ENCODE data around the gene RRAS2. TPM values are rescaled to one million over a fixed set of nuclear protein-coding genes. Genes with fewer than 3 reads are reported as not detected.
"Not testable (repeated sequence)": the region's sequence is repeated elsewhere in the genome, so short reads cannot be mapped to it uniquely, and the experiment has no call there.

RRAS2 gene
- total and polyA plus RNA-seq, 10 of the 15 experiments (the other 5 are each of a cell fraction or from before 2014, with no cell fraction given), result 26.9 to 72.4 (median 45.4) TPM

- Histone ChIP-seq H3K36me3 (ENCODE audit: control insufficient read depth in 2 of 2, insufficient read depth in 2 of 2, low read length in 1 of 2) (no peaks in the 10 kb centered on the region), H3K27me3 (replicated peaks in 1 of 2; ENCODE audit: control insufficient read depth in 2 of 2, insufficient read depth in 2 of 2, low read length in 1 of 2) (no peaks in the 10 kb centered on the region), H3K4me2 (ENCODE audit: control insufficient read depth, insufficient read depth) (peak overlapping the region; percentile 6; the same call in 1 of the 2 replicates), H3K9me3 (replicated peaks; ENCODE audit: control insufficient read depth, insufficient read depth, low read length) (no peaks in the 10 kb centered on the region; the same call in 2 of the 3 replicates), H3K4me3 (peak overlapping the region; percentile 90), H2AFZ (ENCODE audit: control insufficient read depth, low read depth, low read length) (no peak overlapping the region), H3K4me1 (ENCODE audit: control insufficient read depth, insufficient read depth, low read length) (peaks cover 4% of the 10 kb centered on the region; the same call in 1 of the 2 replicates), H3K79me2 (ENCODE audit: control insufficient read depth, insufficient read depth, low read length) (peaks cover 70% of the 10 kb centered on the region), H4K20me1 (ENCODE audit: control insufficient read depth, insufficient read depth) (no peaks in the 10 kb centered on the region), H3K9ac (ENCODE audit: control insufficient read depth, insufficient read depth, low read length) (no peak overlapping the region), H3K27ac (ENCODE audit: control insufficient read depth, insufficient read depth) (no peak overlapping the region)
- ChIA-PET POLR2A (interaction anchor here (0.7 to 4.0 kb wide), 8 partner anchors 10 to 48 kb away, joined by 3 to 18 read pairs (median 5); no protein-coding TSS in a partner anchor), RAD21 (ENCODE audit: unreplicated experiment) (interaction anchor here (1.2 to 3.9 kb wide), 13 partner anchors 14 to 57 kb away, joined by 3 to 26 read pairs (median 6); no protein-coding TSS in a partner anchor), CTCF (interaction anchor here (0.6 to 3.4 kb wide), 6 partner anchors 10 to 55 kb away, joined by 3 to 14 read pairs (median 6); no protein-coding TSS in a partner anchor), SMC1A (ENCODE audit: uncharacterized antibody, unreplicated experiment) (interaction anchor here (0.7 to 4.4 kb wide), 15 partner anchors 10 to 163 kb away, joined by 3 to 49 read pairs (median 10); no protein-coding TSS in a partner anchor)
- TF ChIP-seq KDM1A (IDR thresholded peaks at IDR 0.05; ENCODE audit: borderline replicate concordance), result no peak
- intact Hi-C loops (cut with micrococcal nuclease; ENCODE audit: unreplicated experiment) (loop anchor here (2.0 kb wide), 1 partner anchor 30 kb away; no protein-coding TSS in a partner anchor), in situ Hi-C loops (cut with MboI) (no loop called here)
- ATAC-seq, result no peak; the same call in 2 of the 3 replicates
- 100% methylated on average over 2 of the region's 2 CpGs for WGBS (ENCODE audit: insufficient coverage, insufficient replicate concordance, low lambda C conversion rate, missing lambda C conversion rate)
- DNase-seq (ENCODE audit: low read depth, low spot score), result no peak
- no peak for FAIRE-seq
- BruUV-seq (replicated peaks), result no TSS peak
These were observed 2.6 kb downstream of the RRAS2 start for GRCh38 chr11:14356342-14356741.

- FAIRE-seq; H3K4me1 ChIP-seq (ENCODE audit: control insufficient read depth, insufficient read depth, low read length); DNase-seq (ENCODE audit: low read depth, low spot score); H4K20me1 ChIP-seq (ENCODE audit: control insufficient read depth, insufficient read depth); H2AFZ ChIP-seq (ENCODE audit: control insufficient read depth, low read depth, low read length); intact Hi-C loops (cut with micrococcal nuclease; ENCODE audit: unreplicated experiment); H3K27ac ChIP-seq (ENCODE audit: control insufficient read depth, insufficient read depth); H3K9me3 ChIP-seq (replicated peaks; ENCODE audit: control insufficient read depth, insufficient read depth, low read length); BruUV-seq (replicated peaks); H3K27me3 ChIP-seq (replicated peaks in 1 of 2; ENCODE audit: control insufficient read depth in 2 of 2, insufficient read depth in 2 of 2, low read length in 1 of 2); H3K9ac ChIP-seq (ENCODE audit: control insufficient read depth, insufficient read depth, low read length); in situ Hi-C loops (cut with MboI); ATAC-seq; H3K36me3 ChIP-seq (ENCODE audit: control insufficient read depth in 2 of 2, insufficient read depth in 2 of 2, low read length in 1 of 2): not testable (repeated sequence)
- peak; percentile 70; the same call in 1 of the 2 replicates for TF ChIP-seq MLLT1 (IDR thresholded peaks at IDR 0.05)
- CTCF ChIA-PET, result interaction anchor here (0.9 to 3.4 kb wide), 4 partner anchors 9 to 46 kb away, joined by 3 to 14 read pairs (median 5); no protein-coding TSS in a partner anchor
- RAD21 ChIA-PET (ENCODE audit: unreplicated experiment), result interaction anchor here (1.2 to 3.9 kb wide), 5 partner anchors 12 to 50 kb away, joined by 6 to 26 read pairs (median 10); no protein-coding TSS in a partner anchor
- SMC1A ChIA-PET (ENCODE audit: uncharacterized antibody, unreplicated experiment), result interaction anchor here (0.9 to 4.4 kb wide), 9 partner anchors 10 to 54 kb away, joined by 3 to 49 read pairs (median 12); no protein-coding TSS in a partner anchor
- peaks cover 87% of the 10 kb centered on the region for H3K79me2 ChIP-seq (ENCODE audit: control insufficient read depth, insufficient read depth, low read length)
- peak overlapping the region; percentile 33; the same call in 1 of the 2 replicates for H3K4me3 ChIP-seq
- H3K4me2 ChIP-seq (ENCODE audit: control insufficient read depth, insufficient read depth), result peak overlapping the region; percentile 50; the same call in 1 of the 2 replicates
- POLR2A ChIA-PET, result interaction anchor here (0.7 to 1.9 kb wide), 4 partner anchors 9 to 61 kb away, joined by 3 to 8 read pairs (median 5); no protein-coding TSS in a partner anchor
- 92% methylated on average over 7 of the region's 7 CpGs for WGBS (ENCODE audit: insufficient coverage, insufficient replicate concordance, low lambda C conversion rate, missing lambda C conversion rate)
These were observed 4.4 kb downstream of the RRAS2 start for GRCh38 chr11:14354604-14355003.
